A549 (cell line): ENCODE data around the gene KIF16B. TPM values are rescaled to one million over a fixed set of nuclear protein-coding genes. Genes with fewer than 3 reads are reported as not detected.

Experiments used
- ATAC-seq, 2 experiments: fragments of 200-7000 bp in 1 of 2; fragments of >200 bp in 1 of 2; cut with Nextera tagmentation in 1 of 2; cut with Tn5 transposase in 1 of 2; 3 replicates each; pipeline versions ENCODE4 v1.8.0 to v1.9.1; 2018 to 2020; ENCODE audit warnings: mild to moderate bottlenecking in 1 of 2, moderate library complexity in 1 of 2
- CTCF ChIA-PET: fragments of 300-600 bp; sonication (Branson Sonifier 250); formaldehyde crosslinking; extraction: SDS; loops from one replicate; lab custom pipeline; 2021; ENCODE audit warnings: antibody characterized with exemption, inconsistent platforms; lab: Yijun Ruan, JAX
- POLR2A ChIA-PET: fragments of 350-600 bp; formaldehyde crosslinking; extraction: SDS; loops from one replicate; lab custom pipeline; 2021; ENCODE audit warnings: antibody characterized with exemption, inconsistent platforms; lab: Yijun Ruan, JAX
- DNase-seq, 2 experiments: peaks; one replicate each; pipeline versions ENCODE4 v3.0.0 to v3.0.0-alpha.2; 2011 to 2016; ENCODE audit warnings: low read depth in 1 of 2, low spot score in 1 of 2
- FAIRE-seq: peaks from 2 replicates; lab custom pipeline; 2011; peaks lifted over from hg19 to GRCh38; lab: Jason Lieb, UNC
- H3K27ac ChIP-seq, 2 experiments: fragments of >200 bp; sonication (Bioruptor Twin); formaldehyde crosslinking; 3 replicates each; pipeline ENCODE4 v1.5.1; 2016 to 2017
- H3K4me1 ChIP-seq: fragments of >200 bp; sonication (Bioruptor Twin); formaldehyde crosslinking; 3 replicates; pipeline ENCODE4 v1.6.1; 2016
- H3K4me2 ChIP-seq: fragments of >200 bp; sonication (Bioruptor Twin); formaldehyde crosslinking; 3 replicates; pipeline ENCODE4 v1.6.1; 2016
- H3K4me3 ChIP-seq: fragments of >200 bp; sonication (Bioruptor Twin); formaldehyde crosslinking; 3 replicates; pipeline ENCODE4 v1.5.1; 2016
- H3K9me3 ChIP-seq: fragments of >200 bp; sonication (Bioruptor Twin); formaldehyde crosslinking; 3 replicates; pipeline ENCODE4 v1.6.1; 2016
- BHLHE40 ChIP-seq: IDR thresholded peaks from 2 replicates; pipeline ENCODE4 v1.6.1; 2012; ENCODE audit warnings: low read depth, low read length, inconsistent platforms
- CBX2 ChIP-seq: fragments of 200-600 bp; sonication (generic); IDR thresholded peaks from 2 replicates; pipeline ENCODE4 v1.6.1; 2016; ENCODE audit warnings: low read depth, mild to moderate bottlenecking, borderline replicate concordance
- CEBPB ChIP-seq, 2 experiments: fragments of >200 bp in 1 of 2; sonication (Bioruptor Twin) in 1 of 2; formaldehyde crosslinking in 1 of 2; IDR thresholded peaks; 2 replicates each; pipeline ENCODE4 v1.6.1; 2012 to 2016
- CHD4 ChIP-seq: fragments of 200-600 bp; sonication (generic); IDR thresholded peaks from 2 replicates; pipeline ENCODE4 v1.6.1; 2016; ENCODE audit warnings: antibody characterized with exemption, mild to moderate bottlenecking, borderline replicate concordance
- EHF ChIP-seq: fragments of 250-450 bp; sonication (Bioruptor Pico); IDR thresholded peaks from 2 replicates; pipeline ENCODE4 v1.5.0; 2020; ENCODE audit warnings: mild to moderate bottlenecking
- ELK1 ChIP-seq: fragments of 150-350 bp; IDR thresholded peaks from 2 replicates; pipeline ENCODE4 v1.6.1; 2014; ENCODE audit warnings: low read depth, mild to moderate bottlenecking, low read length
- ESRRA ChIP-seq: fragments of 150-350 bp; IDR thresholded peaks from 2 replicates; pipeline ENCODE4 v1.6.1; 2014; ENCODE audit warnings: mild to moderate bottlenecking, low read length, borderline replicate concordance
- GATA3 ChIP-seq: IDR thresholded peaks from 2 replicates; pipeline ENCODE4 v1.6.1; 2012; ENCODE audit warnings: borderline replicate concordance
- JUN ChIP-seq, 2 experiments: fragments of >200 bp; sonication (Bioruptor Twin); formaldehyde crosslinking; IDR thresholded peaks; 2 replicates in 1 of 2; 3 replicates in 1 of 2; pipeline ENCODE4 v1.6.1; 2016 to 2017
- MAX ChIP-seq: IDR thresholded peaks from 2 replicates; pipeline ENCODE4 v1.6.1; 2012
- MYC ChIP-seq: IDR thresholded peaks from 2 replicates; pipeline ENCODE4 v1.6.1; 2012; ENCODE audit warnings: mild to moderate bottlenecking, inconsistent platforms, low read length, improper control_type of control experiment, borderline replicate concordance
- NFE2L2 ChIP-seq: fragments of 150-350 bp; conservative IDR thresholded peaks from 2 replicates; pipeline ENCODE4 v1.6.1; 2014; ENCODE audit warnings: low read length
- NPAS2 ChIP-seq: fragments of 250-450 bp; sonication (Bioruptor Pico); IDR thresholded peaks from 2 replicates; pipeline ENCODE4 v1.8.0; 2022; ENCODE audit warnings: mild to moderate bottlenecking, moderate library complexity, borderline replicate concordance
- PBX3 ChIP-seq: IDR thresholded peaks from 2 replicates; pipeline ENCODE4 v1.6.1; 2012
- PHF8 ChIP-seq: fragments of 200-600 bp; sonication (generic); IDR thresholded peaks from 2 replicates; pipeline ENCODE4 v1.6.1; 2016; ENCODE audit warnings: low read depth, mild to moderate bottlenecking, antibody characterized with exemption, moderate library complexity, borderline replicate concordance
- POLR2A ChIP-seq: IDR thresholded peaks from 2 replicates; pipeline ENCODE4 v1.6.1; 2012; ENCODE audit warnings: mild to moderate bottlenecking, low read length
- RCOR1 ChIP-seq: fragments of 150-350 bp; IDR thresholded peaks from 2 replicates; pipeline ENCODE4 v1.6.1; 2014; ENCODE audit warnings: antibody characterized with exemption, low read length, low read depth
- REST ChIP-seq: fragments of 200-600 bp; sonication (generic); IDR thresholded peaks from 2 replicates; pipeline ENCODE4 v1.6.1; 2016; ENCODE audit warnings: antibody characterized with exemption, mild to moderate bottlenecking, moderate library complexity
- RFX5 ChIP-seq: fragments of 450-650 bp; IDR thresholded peaks from 2 replicates; pipeline ENCODE4 v1.7.1; 2014; ENCODE audit warnings: antibody characterized with exemption, mild to moderate bottlenecking, moderate library complexity
- ZFP36 ChIP-seq: fragments of 450-650 bp; IDR thresholded peaks from 2 replicates; pipeline ENCODE4 v1.6.1; 2014; ENCODE audit warnings: borderline replicate concordance; ENCODE audit not compliant: partially characterized antibody
- ZNF302 ChIP-seq: fragments of 250-450 bp; sonication (Bioruptor Pico); IDR thresholded peaks from 2 replicates; pipeline ENCODE4 v1.9.0; 2021; ENCODE audit warnings: inconsistent platforms, mild to moderate bottlenecking, moderate library complexity
- ZSCAN20 ChIP-seq: fragments of 250-450 bp; sonication (Bioruptor Pico); IDR thresholded peaks from 2 replicates; pipeline ENCODE4 v1.8.0; 2022; ENCODE audit warnings: mild to moderate bottlenecking, moderate library complexity
- WGBS: methylation state at CpG from one replicate; pipeline ENCODE4 v1.1.6; 2017; ENCODE audit errors: missing lambda C conversion rate; 5-methylcytosine and 5-hydroxymethylcytosine counted together
- polyA plus RNA-seq, 4 experiments: library from polyadenylated mRNA; depleted of rRNA in 3 of 4; stranded (reverse); fragments of >200 nt; fragmentation: RNase III in 1 of 4; extraction: RNeasy Plus Mini Kit Qiagen cat#74134 plus additional on column Dnase treatment in 1 of 4; gene quantifications; 2 replicates in 3 of 4; 3 replicates in 1 of 4; pipeline ENCODE4 v1.2.3, GENCODE V29; 2011 to 2017

The KIF16B gene
- polyA plus RNA-seq, 2 of the 4 experiments (the other 2 are of a cell fraction): 14.1 to 23.3 TPM

GRCh38 chr20:16554766-16555543 lies 18.3 kb downstream of the KIF16B start:
- no peak overlapping the region for H3K4me3 ChIP-seq
- no peaks in the 10 kb centered on the region for H3K9me3 ChIP-seq
- WGBS: 91% methylated on average over 9 of the region's 9 CpGs
- ChIA-PET CTCF (interaction anchor here (0.9 to 1.5 kb wide), 4 partner anchors 8 to 52 kb away, joined by 3 to 5 read pairs (median 4); no protein-coding TSS in a partner anchor), POLR2A (no interaction called here)
- no peak overlapping the region for H3K27ac ChIP-seq
- no peak overlapping the region for H3K4me2 ChIP-seq
- FAIRE-seq (no peak), DNase-seq (no peak), ATAC-seq (no peak)
- TF ChIP-seq ZNF302 (CRISPR knock-in tag) (no peak), NFE2L2 (no peak), CBX2 (no peak), NPAS2 (CRISPR knock-in tag) (no peak), JUN (IDR thresholded peaks at IDR 0.05) (no peak), MYC (no peak), GATA3 (no peak), ZFP36 (no peak), ESRRA (no peak), POLR2A (no peak), ZSCAN20 (CRISPR knock-in tag) (no peak), CEBPB (IDR thresholded peaks at IDR 0.05) (no peak), EHF (CRISPR knock-in tag) (no peak), RCOR1 (no peak), CHD4 (no peak), ELK1 (no peak), PHF8 (no peak), RFX5 (no peak), MAX (no peak), BHLHE40 (no peak)
- H3K4me1 ChIP-seq: peaks cover 20% of the 10 kb centered on the region

- Histone ChIP-seq H3K9me3 (no peaks in the 10 kb centered on the region), H3K4me1 (peaks cover 20% of the 10 kb centered on the region), H3K4me2 (no peak overlapping the region), H3K4me3 (no peak overlapping the region), H3K27ac (no peak overlapping the region)
- TF ChIP-seq CEBPB (IDR thresholded peaks at IDR 0.05): no peak
- no peak for TF ChIP-seq REST
- TF ChIP-seq PBX3: no peak
- no peak for TF ChIP-seq CHD4
- FAIRE-seq (no peak), ATAC-seq (no peak), DNase-seq (no peak)
- POLR2A ChIA-PET: interaction anchor here (1.1 kb wide), 1 partner anchor 176 kb away, joined by 3 read pairs; the partner anchor contains the start of gene SNRPB2
- CTCF ChIA-PET: interaction anchor here (0.6 to 1.4 kb wide), 5 partner anchors 12 to 36 kb away, joined by 3 to 6 read pairs (median 3); no protein-coding TSS in a partner anchor
- 87% methylated on average over 7 of the region's 7 CpGs for WGBS
These were observed 19.6 kb downstream of the KIF16B start for GRCh38 chr20:16553684-16554083.
